ENCODE results near the gene KCNJ8. TPM values are rescaled to one million over a fixed set of nuclear protein-coding genes. Genes with fewer than 3 reads are reported as not detected.

The KCNJ8 gene
- total RNA-seq, 1 donor from 2014 or later = 27.8 TPM

- intact Hi-C loops (cut with DNase I) = no loop called here
- H3K36me3 ChIP-seq = no peaks in the 10 kb centered on the region
- H3K4me1 ChIP-seq = no peaks in the 10 kb centered on the region
- no peak for DNase-seq (ENCODE audit: low spot score in 2 of 2)
- H3K27ac ChIP-seq = no peak overlapping the region
- H3K27me3 ChIP-seq = no peaks in the 10 kb centered on the region
- no peak overlapping the region for H3K4me3 ChIP-seq
- H3K9me3 ChIP-seq = no peaks in the 10 kb centered on the region
- TF ChIP-seq CTCF (IDR thresholded peaks at IDR 0.05) = no peak
Observed at GRCh38 chr12:21809100-21809499, 34.6 kb upstream of the KCNJ8 start.

GRCh38 chr12:21806255-21806654, 31.7 kb upstream of the KCNJ8 start:
- H3K9me3 ChIP-seq = no peaks in the 10 kb centered on the region
- H3K27ac ChIP-seq = no peak overlapping the region
- intact Hi-C loops (cut with DNase I) = no loop called here
- no peaks in the 10 kb centered on the region for H3K4me1 ChIP-seq
- no peak for DNase-seq (ENCODE audit: low spot score in 2 of 2)
- no peak overlapping the region for H3K4me3 ChIP-seq
- TF ChIP-seq CTCF (IDR thresholded peaks at IDR 0.05) = no peak
- no peaks in the 10 kb centered on the region for H3K36me3 ChIP-seq
- no peaks in the 10 kb centered on the region for H3K27me3 ChIP-seq

GRCh38 chr12:21801522-21802288, 27.2 kb upstream of the KCNJ8 start:
- no peaks in the 10 kb centered on the region for H3K4me1 ChIP-seq
- TF ChIP-seq CTCF (IDR thresholded peaks at IDR 0.05) = no peak
- DNase-seq (ENCODE audit: low spot score in 2 of 2) = no peak
- H3K27ac ChIP-seq = no peak overlapping the region
- no peak overlapping the region for H3K4me3 ChIP-seq
- no peaks in the 10 kb centered on the region for H3K27me3 ChIP-seq
- no peaks in the 10 kb centered on the region for H3K36me3 ChIP-seq
- no peaks in the 10 kb centered on the region for H3K9me3 ChIP-seq
- intact Hi-C loops (cut with DNase I) = no loop called here

GRCh38 chr12:21800011-21800410, 25.5 kb upstream of the KCNJ8 start:
- DNase-seq (ENCODE audit: low spot score in 2 of 2) = no peak
- H3K9me3 ChIP-seq = no peaks in the 10 kb centered on the region
- H3K4me3 ChIP-seq = no peak overlapping the region
- no peak overlapping the region for H3K27ac ChIP-seq
- intact Hi-C loops (cut with DNase I) = no loop called here
- H3K36me3 ChIP-seq = no peaks in the 10 kb centered on the region
- H3K27me3 ChIP-seq = no peaks in the 10 kb centered on the region
- TF ChIP-seq CTCF (IDR thresholded peaks at IDR 0.05) = no peak
- no peaks in the 10 kb centered on the region for H3K4me1 ChIP-seq

- no peaks in the 10 kb centered on the region for H3K4me1 ChIP-seq
- DNase-seq (ENCODE audit: low spot score in 2 of 2) = no peak
- no peak overlapping the region for H3K4me3 ChIP-seq
- no peak overlapping the region for H3K27ac ChIP-seq
- TF ChIP-seq CTCF (IDR thresholded peaks at IDR 0.05) = no peak
- intact Hi-C loops (cut with DNase I) = no loop called here
- no peaks in the 10 kb centered on the region for H3K9me3 ChIP-seq
- no peaks in the 10 kb centered on the region for H3K27me3 ChIP-seq
- H3K36me3 ChIP-seq = no peaks in the 10 kb centered on the region
Observed at GRCh38 chr12:21797539-21797938, 23.0 kb upstream of the KCNJ8 start.
